Measurements from ENCODE around the gene ANKS1A.

DNA sequence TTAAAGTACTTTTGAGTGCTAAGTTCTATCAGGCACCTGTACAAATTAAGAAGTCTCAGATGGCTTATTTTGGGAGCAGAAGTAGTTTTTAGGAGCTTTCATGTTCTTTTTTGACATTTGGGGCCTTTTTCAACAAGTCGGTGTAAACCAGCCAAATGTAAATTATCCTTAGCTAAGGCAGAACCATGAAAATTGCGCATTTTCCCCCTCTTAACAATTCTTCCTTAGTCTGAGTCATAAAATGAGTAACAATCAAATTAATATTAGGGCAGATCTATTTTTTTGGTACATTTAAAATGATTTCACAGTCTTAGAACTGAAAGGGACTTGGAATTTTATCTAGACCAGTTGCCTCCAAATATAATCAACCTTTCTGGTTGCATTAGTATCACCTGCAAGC is 87.2 kb downstream of the ANKS1A start:
- no peak for TF ChIP-seq POLR2A (IDR thresholded peaks at IDR 0.05; ENCODE audit: low read length)
- no peak for TF ChIP-seq GATA1 (IDR thresholded peaks at IDR 0.05; ENCODE audit: low read depth, low read length)
